GM19328 (cell line): Measurements from ENCODE around the gene ANKRD13D.

Experiments used
- ATAC-seq: cut with Tn5 transposase; IDR thresholded peaks from one replicate; pipeline ENCODE4 v1.9.1; 2021; ENCODE audit warnings: mild to moderate bottlenecking, moderate library complexity; ENCODE audit not compliant: unreplicated experiment

The ANKRD13D gene

GRCh38 chr11:67261946-67262681, 27.0 kb upstream of the ANKRD13D start:
- no peak for ATAC-seq

DNA sequence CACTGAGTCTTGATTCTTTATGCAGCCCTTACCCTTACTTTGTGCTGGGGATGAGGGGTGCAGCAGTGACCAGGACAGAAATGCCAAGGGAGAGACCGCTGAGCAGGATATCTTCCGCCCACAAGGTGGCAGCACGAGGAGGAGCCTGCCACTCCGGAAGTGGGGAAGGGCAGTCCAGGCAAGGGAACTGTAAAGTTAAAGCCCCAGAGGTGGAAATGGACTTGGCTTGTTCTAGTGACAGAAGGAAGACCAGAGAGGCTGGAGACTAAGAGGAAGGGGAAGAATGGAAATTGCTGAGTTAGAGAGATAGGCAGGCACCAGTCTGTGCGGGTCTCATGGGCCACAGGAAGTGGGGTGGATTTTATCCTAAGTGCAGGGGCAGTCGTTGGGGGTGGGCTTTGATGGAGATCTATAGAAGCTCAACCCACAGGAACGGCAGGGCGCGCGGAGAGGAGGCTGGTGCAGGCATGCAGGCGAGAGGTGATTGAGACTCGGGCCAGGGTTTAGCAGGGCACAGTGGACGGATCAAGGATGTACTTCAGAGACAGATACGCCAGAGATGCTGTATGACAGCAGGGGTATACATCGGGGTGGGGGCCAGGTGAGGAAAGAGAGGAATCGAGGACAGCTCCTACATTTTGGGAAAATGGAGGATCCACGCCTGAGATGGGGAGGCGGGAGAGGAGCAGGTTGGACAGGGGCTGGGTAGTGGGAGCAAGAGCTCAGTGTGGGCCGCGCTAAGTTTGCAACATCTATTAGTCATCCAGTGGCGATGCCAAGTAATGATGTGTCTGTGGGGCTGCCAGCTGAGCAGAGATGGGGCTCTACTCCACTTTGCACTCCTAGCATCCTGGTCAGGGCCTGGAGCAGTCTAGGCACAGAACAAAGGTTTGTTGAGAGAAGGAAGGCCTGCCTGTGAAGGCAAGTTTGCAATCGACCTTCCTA, 26.1 kb upstream of the ANKRD13D start:
- no peak for ATAC-seq

DNA sequence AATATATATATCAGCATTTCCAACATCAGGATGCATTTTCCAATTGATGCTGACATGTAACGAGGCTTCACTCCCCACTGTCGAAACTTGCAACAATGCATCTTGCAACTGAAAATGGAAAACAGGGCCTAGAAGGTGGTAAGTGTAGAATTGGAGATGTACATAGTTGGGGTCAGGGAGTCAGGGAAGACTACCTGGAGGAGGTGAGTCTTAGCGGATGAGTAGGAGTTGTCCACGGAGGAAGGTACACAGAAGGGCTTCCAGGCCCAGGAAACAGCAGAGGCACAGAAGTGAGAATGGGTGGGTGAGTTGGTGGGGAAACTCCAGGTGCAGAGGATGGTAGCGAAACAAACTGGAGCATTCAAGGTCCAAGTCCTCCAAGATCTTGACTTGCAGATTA, 24.8 kb upstream of the ANKRD13D start:
- ATAC-seq, result no peak

DNA sequence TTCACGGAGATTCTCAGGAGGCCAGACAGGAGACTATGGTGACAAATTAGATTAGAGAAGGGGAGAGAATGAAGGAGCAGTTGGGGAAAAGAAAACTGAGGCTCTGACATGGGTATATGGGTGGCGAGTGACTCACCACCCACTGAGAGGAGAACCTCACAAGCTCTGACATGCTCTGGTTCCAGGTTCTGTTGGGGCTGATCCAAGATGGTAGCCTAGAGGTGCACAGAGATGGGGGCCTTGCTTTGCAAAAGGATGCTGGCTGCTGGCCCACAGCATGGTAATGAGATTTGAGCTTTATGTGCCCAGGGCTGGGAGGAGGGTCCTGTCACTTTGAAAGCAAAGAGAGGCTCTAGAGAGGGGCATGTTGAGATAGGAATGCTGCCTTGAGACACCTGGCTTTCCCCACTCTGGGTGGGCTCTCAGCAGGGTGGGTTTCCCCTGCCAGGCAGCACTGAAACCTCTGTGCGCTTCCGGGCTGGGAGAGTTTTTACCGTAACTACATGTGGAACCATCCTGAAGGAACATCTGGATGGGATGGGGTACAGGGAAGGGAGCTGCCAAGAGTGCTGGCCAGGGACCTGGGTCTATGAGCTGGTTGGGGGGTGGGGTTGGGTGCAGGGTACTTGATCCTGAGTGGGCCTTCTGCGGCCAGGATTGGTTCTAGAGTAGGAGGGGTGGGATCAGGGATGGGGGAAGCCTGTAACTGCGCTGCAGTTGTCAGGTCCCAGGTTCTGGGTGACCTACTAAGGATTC, 24.0 kb upstream of the ANKRD13D start:
- ATAC-seq, result no peak

- ATAC-seq, result no peak
Observed at GRCh38 chr11:67265633-67266448, 23.3 kb upstream of the ANKRD13D start.

- no peak for ATAC-seq
Observed at GRCh38 chr11:67266449-67267187, 22.5 kb upstream of the ANKRD13D start, which contains the start of gene GRK2. TSS of gene GRK2 (plus strand) at chr11:67266473. CDS start at chr11:67266700, 227 bp downstream.

GRCh38 chr11:67267188-67268080, 21.7 kb upstream of the ANKRD13D start:
- no peak for ATAC-seq

- no peak for ATAC-seq
Observed at GRCh38 chr11:67268081-67268961, 20.8 kb upstream of the ANKRD13D start.

DNA sequence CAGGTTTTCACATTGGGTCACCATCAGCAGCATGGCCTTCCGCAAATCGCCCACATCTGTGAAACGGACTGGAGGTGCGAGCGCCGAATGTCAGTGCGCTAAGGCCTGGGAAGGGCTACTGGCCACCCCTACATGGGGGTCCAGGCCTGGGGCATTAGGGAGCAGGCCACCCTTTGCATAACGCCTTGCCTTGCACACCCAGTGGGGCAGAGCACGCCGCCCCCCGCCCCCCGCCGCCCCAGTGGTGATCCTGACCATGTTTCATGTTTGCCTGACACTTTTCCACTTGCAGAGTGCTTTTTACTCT, 20.2 kb upstream of the ANKRD13D start:
- no peak for ATAC-seq

GRCh38 chr11:67269401-67270255, 19.5 kb upstream of the ANKRD13D start:
- no peak for ATAC-seq

- no peak for ATAC-seq
Observed at GRCh38 chr11:67270256-67271204, 18.6 kb upstream of the ANKRD13D start.

DNA sequence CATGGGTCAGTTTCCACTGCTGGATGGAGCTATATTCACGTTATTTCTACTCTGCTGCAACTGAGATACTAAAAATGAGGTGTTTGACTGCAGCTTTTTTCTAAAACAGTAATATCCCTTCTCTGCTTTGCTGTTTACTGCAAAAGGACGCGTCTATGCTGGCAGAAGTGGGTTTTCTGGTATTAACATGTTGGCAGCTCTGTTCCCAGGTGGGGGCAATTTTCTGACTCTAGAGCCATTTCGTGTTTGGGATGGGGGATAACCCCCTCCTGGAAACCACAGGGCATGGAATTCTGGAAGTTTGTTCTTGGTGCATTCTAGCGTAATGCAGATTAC, 17.9 kb upstream of the ANKRD13D start:
- no peak for ATAC-seq

GRCh38 chr11:67271541-67272284, 17.4 kb upstream of the ANKRD13D start:
- no peak for ATAC-seq

- no peak for ATAC-seq
Observed at GRCh38 chr11:67272327-67273259, 16.5 kb upstream of the ANKRD13D start.
